Ishikawa (cell line): ENCODE data around the gene OR4Q3.
"Not testable (repeated sequence)": the region's sequence is repeated elsewhere in the genome, so short reads cannot be mapped to it uniquely, and the experiment has no call there.

Source experiments
- CEBPB ChIP-seq: IDR thresholded peaks from 2 replicates; pipeline ENCODE4 v1.6.1; 2012
- CREB1 ChIP-seq: IDR thresholded peaks from 2 replicates; pipeline ENCODE4 v1.6.1; 2012; ENCODE audit warnings: low read depth
- EGR1 ChIP-seq: IDR thresholded peaks from 2 replicates; pipeline ENCODE4 v1.6.1; 2012
- EP300 ChIP-seq: IDR thresholded peaks from 2 replicates; pipeline ENCODE4 v1.6.1; 2012; ENCODE audit warnings: borderline replicate concordance
- FOXM1 ChIP-seq: IDR thresholded peaks from 2 replicates; pipeline ENCODE4 v1.6.1; 2012; ENCODE audit warnings: low read depth, borderline replicate concordance
- MAX ChIP-seq: IDR thresholded peaks from 2 replicates; pipeline ENCODE4 v1.6.1; 2012
- NFIC ChIP-seq: IDR thresholded peaks from 2 replicates; pipeline ENCODE4 v1.6.1; 2012
- RAD21 ChIP-seq: IDR thresholded peaks from 2 replicates; pipeline ENCODE4 v1.6.1; 2012; ENCODE audit warnings: low read depth
- REST ChIP-seq: IDR thresholded peaks from 2 replicates; pipeline ENCODE4 v1.6.1; 2012; ENCODE audit warnings: low read depth, mild to moderate bottlenecking
- TAF1 ChIP-seq: IDR thresholded peaks from 2 replicates; pipeline ENCODE4 v1.6.1; 2012; ENCODE audit warnings: low read depth, mild to moderate bottlenecking
- TCF12 ChIP-seq: IDR thresholded peaks from 2 replicates; pipeline ENCODE4 v1.6.1; 2012; ENCODE audit warnings: low read depth
- TEAD4 ChIP-seq: IDR thresholded peaks from 2 replicates; pipeline ENCODE4 v1.6.1; 2012
- USF1 ChIP-seq: IDR thresholded peaks from 2 replicates; pipeline ENCODE4 v1.6.1; 2012
- YY1 ChIP-seq: IDR thresholded peaks from 2 replicates; pipeline ENCODE4 v1.6.1; 2012; ENCODE audit warnings: low read depth
- ZBTB7A ChIP-seq: IDR thresholded peaks from 2 replicates; pipeline ENCODE4 v1.6.1; 2012; ENCODE audit warnings: low read depth

The OR4Q3 gene

DNA sequence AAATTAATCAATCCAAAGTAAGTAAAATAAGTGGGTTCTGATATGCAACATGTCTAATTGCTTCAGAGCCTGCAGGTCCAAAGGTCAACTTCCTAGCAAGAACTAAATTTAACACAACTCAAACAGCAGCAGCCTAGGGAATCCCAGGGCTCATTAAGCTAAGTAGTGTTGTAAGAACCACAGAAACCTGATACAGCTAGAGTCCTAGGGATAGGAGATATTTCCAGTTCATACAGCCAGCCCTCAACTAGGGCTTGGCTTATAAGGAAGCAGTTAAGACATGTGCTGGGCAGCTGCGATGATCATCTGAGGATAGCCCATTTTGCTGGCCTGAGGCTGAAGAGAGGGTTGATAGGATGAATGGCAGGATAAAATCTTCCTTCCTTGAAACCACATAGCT is at the start of gene OR4Q3:
OR4Q3 (plus strand) TSS at position 316 of the 400 bp plus-strand sequence.
- TF ChIP-seq ZBTB7A: no peak
- TF ChIP-seq TCF12: no peak
- no peak for TF ChIP-seq MAX

- TF ChIP-seq EGR1: no peak
Observed at GRCh38 chr14:19729359-19729758, 14.0 kb upstream of the OR4Q3 start.

DNA sequence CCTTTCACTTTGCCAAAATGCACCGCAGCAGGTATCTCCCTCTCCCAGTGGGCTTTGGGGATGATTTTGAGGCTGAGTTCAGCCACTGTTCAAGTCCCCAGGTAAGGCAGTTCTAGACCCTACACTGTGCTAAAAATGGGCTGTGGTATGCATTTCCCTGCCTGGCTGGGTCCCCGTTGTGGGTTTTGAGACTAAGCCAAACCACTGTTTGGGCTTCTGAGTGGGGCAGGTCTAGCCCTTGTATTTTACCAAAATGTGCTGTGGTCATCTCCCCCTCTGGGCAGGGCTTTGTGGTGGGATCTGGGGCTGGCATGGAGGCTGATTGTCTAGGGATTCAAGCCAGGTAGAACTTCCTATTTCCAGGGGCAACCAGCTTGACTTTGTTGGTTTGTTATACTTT is 13.6 kb upstream of the OR4Q3 start:
- no peak for TF ChIP-seq EGR1
- no peak for TF ChIP-seq YY1
- no peak for TF ChIP-seq TEAD4
- TF ChIP-seq USF1: no peak
- no peak for TF ChIP-seq FOXM1
- TF ChIP-seq RAD21: no peak
- no peak for TF ChIP-seq CEBPB
- TF ChIP-seq CREB1: no peak
- TF ChIP-seq ZBTB7A: no peak
- no peak for TF ChIP-seq MAX
- TF ChIP-seq TCF12: no peak
- no peak for TF ChIP-seq NFIC
- no peak for TF ChIP-seq TAF1
- no peak for TF ChIP-seq REST
- TF ChIP-seq EP300: no peak

DNA sequence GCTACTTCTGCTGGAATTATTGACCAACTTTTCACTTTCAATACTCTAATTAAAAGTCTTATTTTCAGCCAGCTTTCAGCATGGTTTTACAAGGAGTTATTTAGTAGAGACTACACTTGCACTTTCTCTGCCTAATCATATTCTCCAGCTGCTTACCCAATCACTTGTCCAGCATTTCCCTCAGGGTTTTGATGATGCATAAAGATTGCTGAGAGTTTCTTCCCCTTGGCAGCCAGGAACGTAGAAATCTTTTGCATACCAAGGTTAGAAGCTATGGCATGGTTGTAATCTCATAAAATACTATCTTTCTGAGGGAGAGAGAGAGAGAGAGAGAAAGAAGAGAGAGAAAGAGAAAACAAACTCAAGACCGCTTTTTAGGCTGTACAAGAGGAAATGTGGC is 10.8 kb downstream of the OR4Q3 start:
- no peak for TF ChIP-seq MAX
- TF ChIP-seq EP300: no peak
- no peak for TF ChIP-seq RAD21
- no peak for TF ChIP-seq CREB1
- no peak for TF ChIP-seq CEBPB
- no peak for TF ChIP-seq YY1
- TF ChIP-seq ZBTB7A: no peak
- no peak for TF ChIP-seq TCF12
- no peak for TF ChIP-seq TAF1
- TF ChIP-seq USF1: no peak

GRCh38 chr14:19771895-19772430 is 28.6 kb downstream of the OR4Q3 start:
- TF ChIP-seq ZBTB7A: no peak
- no peak for TF ChIP-seq EGR1
- TF ChIP-seq MAX: no peak
- no peak for TF ChIP-seq YY1
- TF ChIP-seq NFIC: no peak
- TF ChIP-seq REST: no peak
- no peak for TF ChIP-seq TCF12
- no peak for TF ChIP-seq CREB1
- TF ChIP-seq USF1: no peak
- TF ChIP-seq RAD21: no peak
- TF ChIP-seq TEAD4: no peak
- no peak for TF ChIP-seq CEBPB
- no peak for TF ChIP-seq FOXM1
- TF ChIP-seq TAF1: no peak
- TF ChIP-seq EP300: no peak

- TF ChIP-seq TEAD4, NFIC, FOXM1: not testable (repeated sequence)
Observed at GRCh38 chr14:19773204-19773603, 29.8 kb downstream of the OR4Q3 start, which contains the start of gene OR4M1. Gene OR4M1, plus strand, starts transcription at chr14:19773504. Its CDS starts 6,819 bp downstream, at chr14:19780323.
